SK-N-SH (cell line): Measurements from ENCODE around the gene KLHDC7B. TPM values are rescaled to one million over a fixed set of nuclear protein-coding genes. Genes with fewer than 3 reads are reported as not detected.

Source experiments
- CTCF ChIA-PET: fragments of 300-600, 350-600 bp; formaldehyde crosslinking; extraction: SDS; loops from one replicate; lab custom pipeline; 2021; lab: Yijun Ruan, JAX
- POLR2A ChIA-PET: fragments of 350-600 bp; sonication (Branson Sonifier 250); formaldehyde crosslinking; extraction: SDS; loops from one replicate; lab custom pipeline; 2020; ENCODE audit warnings: antibody characterized with exemption, inconsistent platforms; lab: Yijun Ruan, JAX
- DNase-seq: peaks from one replicate; pipeline ENCODE4 v3.0.0; 2012
- H2AFZ ChIP-seq: fragments of 200-600 bp; sonication (generic); 2 replicates; pipeline ENCODE4 v1.8.1; 2016; ENCODE audit warnings: antibody characterized with exemption, mild to moderate bottlenecking, low read depth
- H3F3A ChIP-seq: fragments of 200-600 bp; sonication (generic); replicated peaks from 2 replicates; pipeline ENCODE3; 2016; ENCODE audit warnings: antibody characterized with exemption, mild to moderate bottlenecking; ENCODE audit not compliant: insufficient read depth
- H3K27ac ChIP-seq, 2 experiments: fragments of 200-500 bp in 1 of 2; fragments of 200-600 bp in 1 of 2; sonication (Bioruptor generic) in 1 of 2; sonication (generic), shearing (Covaris generic) in 1 of 2; 2 replicates each; pipeline versions ENCODE4 v1.5.1 to v1.6.1; 2014 to 2016; ENCODE audit warnings: low read depth in 2 of 2, inconsistent platforms in 1 of 2, low read length in 1 of 2, mild to moderate bottlenecking in 1 of 2, mixed read lengths in 1 of 2
- H3K27me3 ChIP-seq: fragments of 200-600 bp; sonication (generic), shearing (Covaris generic); 2 replicates; pipeline ENCODE4 v1.6.1; 2016; ENCODE audit warnings: mixed run types; ENCODE audit not compliant: insufficient read depth
- H3K36me3 ChIP-seq, 2 experiments: fragments of 200-500 bp in 1 of 2; fragments of 200-600 bp in 1 of 2; sonication (Bioruptor generic) in 1 of 2; sonication (generic) in 1 of 2; replicated peaks in 1 of 2; 2 replicates each; pipeline versions ENCODE3 to v1.5.1; 2014 to 2016; ENCODE audit warnings: low read length in 1 of 2, mild to moderate bottlenecking in 1 of 2; ENCODE audit not compliant: insufficient read depth in 2 of 2, control insufficient read depth in 1 of 2
- H3K4me1 ChIP-seq, 2 experiments: fragments of 200-500 bp in 1 of 2; fragments of 200-600 bp in 1 of 2; sonication (Bioruptor generic) in 1 of 2; sonication (generic), shearing (Covaris generic) in 1 of 2; 2 replicates each; pipeline versions ENCODE4 v1.5.1 to v1.6.1; 2014 to 2016; ENCODE audit warnings: low read depth in 1 of 2, low read length in 1 of 2, mixed run types in 1 of 2; ENCODE audit not compliant: insufficient read depth in 2 of 2, control insufficient read depth in 1 of 2
- H3K4me2 ChIP-seq: fragments of 200-600 bp; sonication (generic), shearing (Covaris generic); 2 replicates; pipeline ENCODE4 v1.6.1; 2017; ENCODE audit warnings: mixed run types
- H3K4me3 ChIP-seq, 2 experiments: fragments of 200-500 bp in 1 of 2; fragments of 200-600 bp in 1 of 2; sonication (Bioruptor generic) in 1 of 2; sonication (generic), shearing (Covaris generic) in 1 of 2; 2 replicates each; pipeline versions ENCODE4 v1.5.1 to v1.8.1; 2014 to 2016; ENCODE audit warnings: low read depth in 2 of 2, inconsistent platforms in 1 of 2, low read length in 1 of 2, mild to moderate bottlenecking in 1 of 2, mixed read lengths in 1 of 2, moderate library complexity in 1 of 2
- H3K79me2 ChIP-seq: fragments of 200-600 bp; sonication (generic); 2 replicates; pipeline ENCODE4 v1.8.1; 2017; ENCODE audit warnings: mild to moderate bottlenecking; ENCODE audit not compliant: insufficient read depth
- H3K9ac ChIP-seq: fragments of 200-600 bp; sonication (generic); 2 replicates; pipeline ENCODE4 v1.6.1; 2017; ENCODE audit warnings: mixed run types
- H3K9me2 ChIP-seq: fragments of 200-600 bp; sonication (generic); 2 replicates; pipeline ENCODE4 v1.6.1; 2017; ENCODE audit warnings: mixed run types
- H3K9me3 ChIP-seq: fragments of 200-600 bp; sonication (generic); 2 replicates; pipeline ENCODE4 v1.6.1; 2017; ENCODE audit warnings: mixed run types, mild to moderate bottlenecking, moderate library complexity
- H4K20me1 ChIP-seq: fragments of 200-600 bp; sonication (generic); 2 replicates; pipeline ENCODE4 v1.6.1; 2017; ENCODE audit warnings: mild to moderate bottlenecking, mixed run types; ENCODE audit not compliant: insufficient read depth
- CHD2 ChIP-seq: fragments of 150-350 bp; IDR thresholded peaks from 2 replicates; pipeline ENCODE4 v1.6.1; 2018; ENCODE audit warnings: low read length; ENCODE audit not compliant: partially characterized antibody
- ELF1 ChIP-seq: IDR thresholded peaks from 2 replicates; pipeline ENCODE4 v1.4.0; 2012
- FOSL2 ChIP-seq: IDR thresholded peaks from 2 replicates; pipeline ENCODE4 v1.4.0; 2012; ENCODE audit warnings: low read depth, mild to moderate bottlenecking, moderate library complexity, borderline replicate concordance
- FOXJ3 ChIP-seq: sonication (generic); formaldehyde crosslinking; IDR thresholded peaks from 2 replicates; pipeline ENCODE4 v1.5.1; 2020; ENCODE audit warnings: mild to moderate bottlenecking, missing genetic modification reagents
- FOXM1 ChIP-seq: IDR thresholded peaks from 2 replicates; pipeline ENCODE4 v1.4.0; 2012; ENCODE audit warnings: low read depth, mild to moderate bottlenecking
- GABPA ChIP-seq: IDR thresholded peaks from 2 replicates; pipeline ENCODE4 v1.4.0; 2012; ENCODE audit warnings: low read depth, mild to moderate bottlenecking
- JUND ChIP-seq: IDR thresholded peaks from 2 replicates; pipeline ENCODE4 v1.4.0; 2012
- MEF2A ChIP-seq: IDR thresholded peaks from 2 replicates; pipeline ENCODE4 v1.4.0; 2012; ENCODE audit warnings: low read depth, borderline replicate concordance
- MXI1 ChIP-seq: IDR thresholded peaks from 2 replicates; pipeline ENCODE4 v1.6.1; 2012; ENCODE audit warnings: mild to moderate bottlenecking, low read depth, low read length, improper control_type of control experiment
- NRF1 ChIP-seq: IDR thresholded peaks from 2 replicates; pipeline ENCODE4 v1.6.1; 2012; ENCODE audit warnings: low read depth, mild to moderate bottlenecking, low read length
- POLR2AphosphoS5 ChIP-seq: IDR thresholded peaks from 2 replicates; pipeline ENCODE4 v1.6.1; 2012; ENCODE audit warnings: low read depth, low read length
- SIN3A ChIP-seq: IDR thresholded peaks from 2 replicates; pipeline ENCODE4 v1.6.1; 2012; ENCODE audit warnings: low read depth, mild to moderate bottlenecking, low read length, moderate library complexity, borderline replicate concordance
- SMC3 ChIP-seq: IDR thresholded peaks from 2 replicates; pipeline ENCODE4 v1.6.1; 2012; ENCODE audit warnings: low read depth, low read length, improper control_type of control experiment
- YY1 ChIP-seq: IDR thresholded peaks from 2 replicates; pipeline ENCODE4 v1.4.0; 2012; ENCODE audit warnings: low read depth, mild to moderate bottlenecking
- WGBS: methylation state at CpG from one replicate; pipeline ENCODE4 v1.1.6; 2017; ENCODE audit warnings: low lambda C conversion rate; 5-methylcytosine and 5-hydroxymethylcytosine counted together
- polyA plus RNA-seq, 3 experiments: library from polyadenylated mRNA; depleted of rRNA; stranded (reverse); fragments of >200 nt; gene quantifications; 2 replicates each; pipeline ENCODE4 v1.2.3, GENCODE V29; 2012
- TF ChIP-seq, protein P1 (sequence below): IDR thresholded peaks from 2 replicates; pipeline ENCODE4 v1.6.1; 2012; ENCODE audit warnings: mild to moderate bottlenecking, low read depth, low read length, moderate library complexity
- TF ChIP-seq, protein P2 (sequence below): IDR thresholded peaks from 2 replicates; pipeline ENCODE4; 2012
- TF ChIP-seq, protein P3 (sequence below): fragments of 200-600 bp; sonication (generic); IDR thresholded peaks from 2 replicates; pipeline ENCODE4 v1.6.1; 2017; ENCODE audit warnings: antibody characterized with exemption, mild to moderate bottlenecking, moderate library complexity
- TF ChIP-seq, protein P4 (sequence below): IDR thresholded peaks from 2 replicates; pipeline ENCODE4 v1.4.0; 2012; ENCODE audit warnings: low read depth, borderline replicate concordance
- TF ChIP-seq, protein P5 (sequence below): IDR thresholded peaks from 2 replicates; pipeline ENCODE4 v1.4.0; 2012; ENCODE audit warnings: low read depth, borderline replicate concordance

Gene KLHDC7B
- polyA plus RNA-seq, 1 of the 3 experiments (the other 2 are of a cell fraction) = 0.07 TPM

DNA sequence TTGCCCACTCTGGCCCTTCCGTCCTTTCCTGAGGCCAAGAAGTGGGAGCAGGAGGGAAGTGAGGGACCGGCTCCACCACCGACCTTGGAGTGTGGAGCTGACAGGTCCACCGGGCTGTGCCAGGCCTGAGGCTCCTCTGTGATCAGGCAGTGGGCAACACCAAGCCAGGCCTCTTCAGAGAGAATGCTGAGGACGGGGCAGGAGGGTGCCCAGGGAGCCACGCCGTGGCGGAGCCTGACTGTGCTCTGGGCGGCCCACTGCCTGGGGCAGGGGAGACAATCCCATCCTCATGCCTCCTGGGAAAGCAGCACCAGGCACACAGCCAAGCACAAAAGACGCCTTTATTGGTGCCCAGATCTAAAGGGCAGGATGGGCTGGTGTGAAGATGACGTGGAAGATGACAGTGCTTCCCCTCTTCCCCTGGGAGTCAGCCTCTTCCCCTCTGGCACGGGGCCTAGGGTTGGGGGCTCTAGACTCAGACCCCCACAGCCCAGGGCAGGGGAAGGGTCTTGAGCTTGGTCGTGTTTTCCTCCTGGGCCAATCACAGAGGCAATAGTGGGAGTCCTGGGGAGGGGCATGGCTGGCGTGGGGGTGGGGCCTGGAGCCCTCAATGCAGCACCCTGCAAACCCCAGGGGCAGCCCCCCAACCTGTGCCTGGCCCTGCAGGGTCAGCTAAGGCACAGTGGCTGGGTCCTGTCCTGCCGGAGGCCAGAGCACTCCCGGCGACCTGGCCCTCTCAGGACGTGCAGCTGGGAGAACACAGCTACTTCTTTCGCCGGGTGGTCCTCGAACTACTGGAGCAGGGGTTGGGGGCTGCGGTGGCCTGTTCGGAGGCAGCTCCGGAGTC, 42.8 kb upstream of the KLHDC7B start:
- no peaks in the 10 kb centered on the region for H4K20me1 ChIP-seq
- H3K4me1 ChIP-seq = peaks cover 0 to 11% of the 10 kb centered on the region in 2 experiments; a peak in 1 of 4 replicates
- POLR2A ChIA-PET = no interaction called here
- H3K36me3 ChIP-seq = peaks cover 0 to 18% of the 10 kb centered on the region in 2 experiments
- no peak overlapping the region for H3K4me3 ChIP-seq
- no peak overlapping the region for H3K9ac ChIP-seq
- H3F3A ChIP-seq = peaks cover 8% of the 10 kb centered on the region
- no peak overlapping the region for H3K27ac ChIP-seq
- H3K79me2 ChIP-seq = peaks cover 25% of the 10 kb centered on the region
- no peaks in the 10 kb centered on the region for H3K27me3 ChIP-seq
- TF ChIP-seq GABPA = no peak
- TF ChIP-seq YY1 = no peak
- TF ChIP-seq, protein P1, sequence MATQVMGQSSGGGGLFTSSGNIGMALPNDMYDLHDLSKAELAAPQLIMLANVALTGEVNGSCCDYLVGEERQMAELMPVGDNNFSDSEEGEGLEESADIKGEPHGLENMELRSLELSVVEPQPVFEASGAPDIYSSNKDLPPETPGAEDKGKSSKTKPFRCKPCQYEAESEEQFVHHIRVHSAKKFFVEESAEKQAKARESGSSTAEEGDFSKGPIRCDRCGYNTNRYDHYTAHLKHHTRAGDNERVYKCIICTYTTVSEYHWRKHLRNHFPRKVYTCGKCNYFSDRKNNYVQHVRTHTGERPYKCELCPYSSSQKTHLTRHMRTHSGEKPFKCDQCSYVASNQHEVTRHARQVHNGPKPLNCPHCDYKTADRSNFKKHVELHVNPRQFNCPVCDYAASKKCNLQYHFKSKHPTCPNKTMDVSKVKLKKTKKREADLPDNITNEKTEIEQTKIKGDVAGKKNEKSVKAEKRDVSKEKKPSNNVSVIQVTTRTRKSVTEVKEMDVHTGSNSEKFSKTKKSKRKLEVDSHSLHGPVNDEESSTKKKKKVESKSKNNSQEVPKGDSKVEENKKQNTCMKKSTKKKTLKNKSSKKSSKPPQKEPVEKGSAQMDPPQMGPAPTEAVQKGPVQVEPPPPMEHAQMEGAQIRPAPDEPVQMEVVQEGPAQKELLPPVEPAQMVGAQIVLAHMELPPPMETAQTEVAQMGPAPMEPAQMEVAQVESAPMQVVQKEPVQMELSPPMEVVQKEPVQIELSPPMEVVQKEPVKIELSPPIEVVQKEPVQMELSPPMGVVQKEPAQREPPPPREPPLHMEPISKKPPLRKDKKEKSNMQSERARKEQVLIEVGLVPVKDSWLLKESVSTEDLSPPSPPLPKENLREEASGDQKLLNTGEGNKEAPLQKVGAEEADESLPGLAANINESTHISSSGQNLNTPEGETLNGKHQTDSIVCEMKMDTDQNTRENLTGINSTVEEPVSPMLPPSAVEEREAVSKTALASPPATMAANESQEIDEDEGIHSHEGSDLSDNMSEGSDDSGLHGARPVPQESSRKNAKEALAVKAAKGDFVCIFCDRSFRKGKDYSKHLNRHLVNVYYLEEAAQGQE = no peak
- TF ChIP-seq POLR2AphosphoS5 = no peak
- no peak for TF ChIP-seq FOXJ3 (CRISPR knock-in tag)
- TF ChIP-seq, protein P2, sequence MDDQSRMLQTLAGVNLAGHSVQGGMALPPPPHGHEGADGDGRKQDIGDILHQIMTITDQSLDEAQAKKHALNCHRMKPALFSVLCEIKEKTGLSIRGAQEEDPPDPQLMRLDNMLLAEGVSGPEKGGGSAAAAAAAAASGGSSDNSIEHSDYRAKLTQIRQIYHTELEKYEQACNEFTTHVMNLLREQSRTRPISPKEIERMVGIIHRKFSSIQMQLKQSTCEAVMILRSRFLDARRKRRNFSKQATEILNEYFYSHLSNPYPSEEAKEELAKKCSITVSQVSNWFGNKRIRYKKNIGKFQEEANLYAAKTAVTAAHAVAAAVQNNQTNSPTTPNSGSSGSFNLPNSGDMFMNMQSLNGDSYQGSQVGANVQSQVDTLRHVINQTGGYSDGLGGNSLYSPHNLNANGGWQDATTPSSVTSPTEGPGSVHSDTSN = no peak
- TF ChIP-seq FOSL2 = no peak
- TF ChIP-seq FOXM1 = no peak
- no peak for TF ChIP-seq MEF2A
- TF ChIP-seq, protein P3, sequence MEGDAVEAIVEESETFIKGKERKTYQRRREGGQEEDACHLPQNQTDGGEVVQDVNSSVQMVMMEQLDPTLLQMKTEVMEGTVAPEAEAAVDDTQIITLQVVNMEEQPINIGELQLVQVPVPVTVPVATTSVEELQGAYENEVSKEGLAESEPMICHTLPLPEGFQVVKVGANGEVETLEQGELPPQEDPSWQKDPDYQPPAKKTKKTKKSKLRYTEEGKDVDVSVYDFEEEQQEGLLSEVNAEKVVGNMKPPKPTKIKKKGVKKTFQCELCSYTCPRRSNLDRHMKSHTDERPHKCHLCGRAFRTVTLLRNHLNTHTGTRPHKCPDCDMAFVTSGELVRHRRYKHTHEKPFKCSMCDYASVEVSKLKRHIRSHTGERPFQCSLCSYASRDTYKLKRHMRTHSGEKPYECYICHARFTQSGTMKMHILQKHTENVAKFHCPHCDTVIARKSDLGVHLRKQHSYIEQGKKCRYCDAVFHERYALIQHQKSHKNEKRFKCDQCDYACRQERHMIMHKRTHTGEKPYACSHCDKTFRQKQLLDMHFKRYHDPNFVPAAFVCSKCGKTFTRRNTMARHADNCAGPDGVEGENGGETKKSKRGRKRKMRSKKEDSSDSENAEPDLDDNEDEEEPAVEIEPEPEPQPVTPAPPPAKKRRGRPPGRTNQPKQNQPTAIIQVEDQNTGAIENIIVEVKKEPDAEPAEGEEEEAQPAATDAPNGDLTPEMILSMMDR = no peak
- no peak for TF ChIP-seq NRF1
- TF ChIP-seq JUND = no peak
- TF ChIP-seq CHD2 = no peak
- no peak for TF ChIP-seq SMC3
- no peak for TF ChIP-seq ELF1
- TF ChIP-seq SIN3A = no peak
- TF ChIP-seq, protein P4, sequence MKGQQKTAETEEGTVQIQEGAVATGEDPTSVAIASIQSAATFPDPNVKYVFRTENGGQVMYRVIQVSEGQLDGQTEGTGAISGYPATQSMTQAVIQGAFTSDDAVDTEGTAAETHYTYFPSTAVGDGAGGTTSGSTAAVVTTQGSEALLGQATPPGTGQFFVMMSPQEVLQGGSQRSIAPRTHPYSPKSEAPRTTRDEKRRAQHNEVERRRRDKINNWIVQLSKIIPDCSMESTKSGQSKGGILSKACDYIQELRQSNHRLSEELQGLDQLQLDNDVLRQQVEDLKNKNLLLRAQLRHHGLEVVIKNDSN = no peak
- TF ChIP-seq, protein P5, sequence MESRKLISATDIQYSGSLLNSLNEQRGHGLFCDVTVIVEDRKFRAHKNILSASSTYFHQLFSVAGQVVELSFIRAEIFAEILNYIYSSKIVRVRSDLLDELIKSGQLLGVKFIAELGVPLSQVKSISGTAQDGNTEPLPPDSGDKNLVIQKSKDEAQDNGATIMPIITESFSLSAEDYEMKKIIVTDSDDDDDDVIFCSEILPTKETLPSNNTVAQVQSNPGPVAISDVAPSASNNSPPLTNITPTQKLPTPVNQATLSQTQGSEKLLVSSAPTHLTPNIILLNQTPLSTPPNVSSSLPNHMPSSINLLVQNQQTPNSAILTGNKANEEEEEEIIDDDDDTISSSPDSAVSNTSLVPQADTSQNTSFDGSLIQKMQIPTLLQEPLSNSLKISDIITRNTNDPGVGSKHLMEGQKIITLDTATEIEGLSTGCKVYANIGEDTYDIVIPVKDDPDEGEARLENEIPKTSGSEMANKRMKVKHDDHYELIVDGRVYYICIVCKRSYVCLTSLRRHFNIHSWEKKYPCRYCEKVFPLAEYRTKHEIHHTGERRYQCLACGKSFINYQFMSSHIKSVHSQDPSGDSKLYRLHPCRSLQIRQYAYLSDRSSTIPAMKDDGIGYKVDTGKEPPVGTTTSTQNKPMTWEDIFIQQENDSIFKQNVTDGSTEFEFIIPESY = no peak
- no peak for TF ChIP-seq MXI1
- no peaks in the 10 kb centered on the region for H3K9me3 ChIP-seq
- no peak for DNase-seq
- CTCF ChIA-PET = no interaction called here
- WGBS = 91% methylated on average over 8 of the region's 24 CpGs
- H3K9me2 ChIP-seq = no peaks in the 10 kb centered on the region
- no peak overlapping the region for H2AFZ ChIP-seq
- H3K4me2 ChIP-seq = no peak overlapping the region
